Stimulated activated CD8-positive, alpha-beta memory T cell treated with anti-CD3 and anti-CD28 coated beads, Interleukin-12 subunit alpha, Interleukin-12 subunit beta, amount 100 ng/mL, for 1 hour (primary cell): ENCODE measurements around the gene NKG7.
A peak's percentile ranks its signal among the peaks of the same experiment; 100 is the strongest.

ENCODE experiments used
- DNase-seq: peaks from one replicate; pipeline ENCODE4 v3.0.0-alpha.2; 2020; ENCODE audit warnings: low read depth

NKG7 gene

DNA sequence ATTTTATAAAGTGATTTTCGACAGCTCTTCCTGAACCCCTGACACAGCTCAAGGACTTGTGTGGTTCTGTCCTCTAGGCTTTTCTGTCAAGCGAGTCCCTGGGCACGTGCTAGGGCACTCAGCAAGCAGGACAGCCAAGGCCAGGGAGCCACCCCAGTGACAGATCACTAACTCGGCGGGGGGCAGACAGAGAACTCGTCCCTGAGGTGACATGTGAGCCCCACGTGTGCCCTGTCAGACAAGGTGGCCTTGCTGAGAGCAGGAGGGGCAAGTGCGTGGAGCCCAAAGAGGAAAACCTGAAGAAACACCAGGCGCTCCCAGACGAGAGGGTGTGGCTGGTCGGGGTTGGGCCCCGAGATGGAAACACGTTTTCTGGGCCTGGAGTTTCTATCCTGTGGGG, 11.2 kb downstream of the NKG7 start:
- no peak for DNase-seq

DNA sequence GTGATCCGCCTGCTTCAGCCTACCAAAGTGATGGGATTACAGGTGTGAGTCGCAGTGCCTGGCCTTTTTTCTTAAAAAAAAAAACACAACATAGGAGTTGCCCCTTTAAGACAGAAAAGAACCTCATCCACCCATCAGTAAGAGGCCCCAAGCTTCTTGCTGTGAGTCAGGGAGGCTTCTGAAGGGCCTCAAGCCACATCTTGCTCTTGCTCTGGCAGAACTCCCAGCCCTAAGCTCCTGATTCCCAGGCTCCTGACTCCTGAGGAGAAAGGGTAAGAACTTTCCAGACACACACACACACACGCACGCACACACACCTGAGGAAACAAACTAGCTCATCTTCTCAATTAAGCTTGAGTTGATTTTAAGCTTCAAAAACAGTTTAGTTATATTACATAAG, 13.2 kb downstream of the NKG7 start:
- DNase-seq: no peak

DNA sequence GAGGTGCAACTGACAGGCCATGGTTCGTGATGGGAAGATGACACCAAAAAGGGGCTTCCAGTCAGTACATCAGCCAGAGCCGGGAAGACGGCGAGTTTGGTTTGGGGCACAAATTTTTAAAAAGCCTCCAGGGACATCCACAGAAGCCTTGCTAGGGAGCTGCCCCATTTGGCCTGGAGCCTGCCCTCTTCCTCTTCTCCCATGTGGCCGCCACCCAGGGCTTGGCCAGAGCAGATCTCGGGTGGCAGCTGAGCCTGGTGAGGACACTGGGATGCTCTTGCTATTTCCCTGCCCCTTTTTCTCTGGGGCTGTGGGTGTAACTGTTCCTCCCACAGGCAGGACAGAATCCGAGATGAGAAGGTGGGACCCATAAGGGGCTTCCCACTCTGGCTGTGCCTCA, 14.5 kb downstream of the NKG7 start:
- no peak for DNase-seq

DNA sequence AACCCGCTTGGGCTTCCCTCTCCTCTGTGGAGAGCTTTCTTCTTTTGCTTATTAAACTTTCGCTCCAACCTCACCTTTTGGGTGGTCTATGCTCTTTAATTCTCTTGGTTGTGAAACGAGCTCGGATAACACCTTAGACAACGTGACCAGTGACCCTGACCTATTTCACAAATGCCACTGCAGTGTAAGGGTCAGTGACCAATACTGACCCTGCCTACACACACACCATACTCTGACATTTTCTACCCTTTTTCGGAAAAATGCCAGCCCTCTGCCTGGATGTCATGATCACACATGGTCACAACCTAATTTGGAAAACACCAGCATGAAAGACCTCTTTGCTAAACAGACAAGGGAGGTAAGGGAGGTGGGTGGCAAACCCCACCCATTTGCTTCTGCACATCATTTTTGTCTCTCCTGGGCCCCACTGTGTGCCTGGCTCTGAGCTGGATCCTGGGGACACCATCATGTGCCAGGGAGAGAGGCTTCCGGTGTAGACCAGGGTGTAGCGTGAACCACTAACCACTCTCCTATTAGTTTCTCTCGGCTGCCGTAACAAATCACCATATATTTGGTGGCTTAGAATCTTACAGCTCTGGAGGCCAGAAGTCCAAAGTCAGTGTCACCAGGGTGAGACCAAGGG, 16.2 kb downstream of the NKG7 start:
- no peak for DNase-seq

DNA sequence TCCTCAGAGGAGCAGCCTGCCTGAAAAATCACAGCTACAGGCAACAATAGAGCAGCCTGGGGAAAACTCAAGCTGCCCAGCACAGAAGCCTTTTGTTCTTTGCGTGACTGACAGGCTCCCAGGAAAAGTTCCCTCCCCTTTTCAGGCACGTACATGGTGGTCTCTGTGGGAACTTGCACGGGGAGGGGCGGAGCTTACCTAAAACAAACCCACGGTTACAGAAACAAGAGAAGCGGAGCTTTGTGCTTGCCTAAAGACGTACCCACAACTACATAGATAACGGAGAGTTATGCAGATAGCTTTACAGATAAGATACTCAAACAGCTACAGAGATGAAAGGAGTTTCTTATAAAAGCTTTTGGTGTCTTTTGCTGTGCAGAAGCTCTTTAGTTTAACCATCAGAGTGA, 17.7 kb downstream of the NKG7 start:
- DNase-seq: no peak

DNA sequence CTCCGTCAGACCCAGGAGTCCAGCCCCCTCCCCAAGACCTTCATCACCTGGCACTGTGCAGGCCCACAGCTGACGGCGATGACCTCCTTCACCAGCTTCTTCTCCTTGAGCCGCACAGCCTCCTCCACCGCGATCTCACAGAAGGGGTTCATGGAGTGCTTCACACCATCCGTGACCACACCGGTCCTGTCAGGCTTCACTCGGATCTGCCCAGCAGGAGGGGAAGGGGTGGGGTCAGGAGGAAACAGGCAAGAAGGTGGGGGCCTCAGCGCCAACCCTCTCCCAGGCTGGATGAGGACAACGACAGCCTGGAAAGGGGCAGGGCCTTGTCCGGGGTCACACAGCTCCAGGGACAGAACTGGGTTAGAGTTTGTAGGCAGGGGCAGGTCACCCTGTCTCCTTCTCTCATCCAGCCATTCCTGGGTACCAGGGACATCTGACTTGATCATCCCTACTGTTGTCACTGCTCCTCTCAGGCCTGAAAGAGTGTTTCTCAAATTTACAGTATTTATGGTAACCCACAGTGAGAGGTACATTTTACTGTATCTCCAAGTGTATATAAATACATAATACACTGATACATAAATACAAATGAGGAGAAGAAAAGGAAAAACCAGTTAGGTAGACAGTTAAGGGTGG, 18.2 kb downstream of the NKG7 start:
- DNase-seq: no peak

DNA sequence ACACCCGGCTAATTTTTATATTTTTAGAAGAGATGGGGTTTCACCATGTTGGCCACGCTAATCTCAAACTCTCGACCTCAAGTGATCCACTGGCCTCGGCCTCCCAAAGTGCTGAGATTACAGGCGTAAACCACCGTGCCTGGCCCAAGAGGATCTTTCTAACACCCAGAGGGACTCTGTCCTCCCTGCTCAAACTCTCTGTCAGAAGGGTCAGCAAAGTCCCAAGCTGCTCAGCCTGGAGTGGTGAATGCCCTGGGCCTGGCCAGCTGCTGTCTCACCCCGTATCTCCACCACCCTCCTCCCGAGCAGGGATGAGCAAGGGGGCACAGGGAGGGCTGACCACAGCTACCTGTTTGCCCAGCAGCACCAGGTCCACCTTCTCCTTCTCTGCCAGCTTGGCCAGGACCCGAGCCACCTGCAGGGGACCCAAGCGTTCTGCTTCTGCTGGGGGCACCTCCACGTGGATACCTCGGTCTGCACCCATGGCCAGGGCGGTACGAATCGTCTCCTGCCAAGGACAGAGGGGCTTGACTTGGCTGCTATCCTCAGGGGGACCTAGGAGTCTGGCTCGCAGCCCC, 19.6 kb downstream of the NKG7 start:
- no peak for DNase-seq

DNA sequence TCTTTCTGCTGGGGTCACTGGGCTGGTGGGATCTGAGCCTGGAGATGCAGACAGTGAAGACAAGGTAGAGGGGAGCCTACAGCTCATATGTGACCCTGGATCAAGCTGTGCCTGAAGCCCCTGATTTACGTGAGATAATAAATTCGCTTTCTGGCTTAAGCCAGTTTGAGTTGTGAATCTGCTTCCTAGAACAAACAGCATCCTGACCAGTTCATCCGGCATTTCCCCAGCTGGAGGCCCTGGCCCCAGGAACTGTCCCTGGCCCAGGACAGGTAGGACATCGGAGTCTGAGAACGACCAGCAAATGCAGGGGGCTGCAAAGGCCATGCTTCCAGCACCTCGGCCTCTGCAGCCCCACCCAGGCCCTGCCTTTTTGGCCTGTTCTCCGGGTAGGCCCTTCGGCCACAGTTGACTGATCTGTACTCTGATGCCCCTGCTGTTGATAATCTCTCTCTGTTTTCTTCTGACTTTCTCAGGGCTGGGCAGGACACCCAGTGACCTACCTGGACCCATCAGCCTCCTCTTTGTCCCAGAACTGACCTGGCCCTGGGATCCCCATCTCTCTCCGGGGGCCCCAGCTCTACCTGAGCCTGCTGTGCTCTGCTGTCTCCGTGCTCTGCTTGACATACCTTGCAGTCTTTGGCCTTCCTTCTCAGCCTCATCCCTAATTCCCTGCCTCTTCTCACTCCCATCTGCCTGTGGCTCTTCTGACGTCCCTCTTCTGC, 21.0 kb downstream of the NKG7 start:
- DNase-seq: no peak

DNA sequence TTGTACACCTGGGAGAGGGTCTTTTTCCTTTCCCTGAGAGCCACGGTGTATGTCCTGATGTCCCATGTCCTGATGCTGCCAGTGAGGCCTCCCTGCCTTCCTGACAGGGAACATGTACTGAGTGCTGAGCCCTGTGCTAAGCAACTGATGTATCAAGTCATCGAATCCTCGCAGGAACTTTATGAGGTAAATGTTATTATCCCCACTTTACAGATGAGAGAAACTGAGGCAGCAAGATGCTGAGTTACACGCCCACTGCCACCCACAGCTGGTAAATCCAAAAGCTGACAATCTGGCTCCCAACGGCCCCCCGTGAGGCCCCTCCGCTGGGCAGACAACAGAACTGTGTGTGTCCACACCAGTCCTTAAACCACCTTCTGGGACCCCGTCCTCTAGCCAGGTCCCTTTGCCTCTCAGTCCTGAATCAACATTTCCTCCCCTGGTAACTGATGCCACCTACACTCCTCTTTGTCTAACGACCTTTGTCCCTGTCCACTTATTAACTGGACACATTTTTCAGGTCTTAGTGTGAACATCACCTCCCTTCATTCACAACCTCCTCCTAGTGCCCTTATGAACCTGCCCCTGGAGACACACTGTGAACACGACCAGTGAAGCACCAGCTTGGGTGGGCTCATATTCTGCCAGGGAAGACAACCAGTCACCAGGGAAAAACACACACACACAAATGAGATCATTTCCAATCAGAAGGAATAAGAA, 25.1 kb downstream of the NKG7 start:
- no peak for DNase-seq

DNA sequence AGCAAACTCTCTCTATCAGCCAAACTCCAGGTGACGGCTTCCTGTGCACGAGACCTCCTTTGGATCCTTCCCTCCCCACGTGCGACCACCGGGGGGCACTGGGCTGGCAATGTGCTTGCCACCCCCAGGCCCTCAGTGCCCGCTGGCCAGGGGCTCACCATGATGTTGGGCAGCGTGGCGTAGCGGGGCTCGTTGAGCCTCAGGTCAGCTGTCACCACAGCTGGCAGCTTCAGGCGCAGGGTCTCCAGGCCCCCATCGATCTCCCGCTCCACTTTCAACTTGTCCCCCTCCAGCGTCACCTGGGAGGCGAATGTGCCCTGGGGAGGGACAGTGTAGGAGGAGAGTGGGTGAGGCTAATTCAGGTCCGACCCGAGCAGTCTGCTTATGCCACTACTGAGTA, 25.7 kb downstream of the NKG7 start:
- DNase-seq: no peak

DNA sequence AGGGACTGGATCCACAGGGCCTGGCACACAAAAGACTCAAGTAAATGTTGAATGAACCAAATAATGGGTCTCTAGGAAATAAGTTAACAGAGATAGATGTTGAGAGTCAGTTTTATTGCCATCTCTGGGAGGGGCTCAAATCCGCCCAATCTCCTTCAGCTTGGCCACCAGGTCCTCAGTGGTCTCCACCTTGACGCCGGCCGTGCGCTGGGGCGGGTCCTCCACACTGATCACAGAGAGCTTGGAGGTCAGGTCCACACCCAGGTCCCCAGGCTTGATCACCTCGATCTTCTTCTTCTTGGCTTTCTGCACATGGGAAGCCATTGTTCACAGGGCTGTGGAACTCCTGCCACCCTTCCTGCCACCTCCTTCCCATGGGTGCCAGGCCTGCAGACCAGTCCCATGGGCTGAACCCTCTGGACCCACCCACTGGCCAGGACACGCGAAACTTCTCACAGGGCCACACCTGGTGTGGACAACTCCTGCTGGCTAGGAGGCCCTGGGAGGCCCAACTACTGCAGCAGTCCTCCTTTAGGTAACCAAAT, 27.3 kb downstream of the NKG7 start:
- DNase-seq: no peak

DNA sequence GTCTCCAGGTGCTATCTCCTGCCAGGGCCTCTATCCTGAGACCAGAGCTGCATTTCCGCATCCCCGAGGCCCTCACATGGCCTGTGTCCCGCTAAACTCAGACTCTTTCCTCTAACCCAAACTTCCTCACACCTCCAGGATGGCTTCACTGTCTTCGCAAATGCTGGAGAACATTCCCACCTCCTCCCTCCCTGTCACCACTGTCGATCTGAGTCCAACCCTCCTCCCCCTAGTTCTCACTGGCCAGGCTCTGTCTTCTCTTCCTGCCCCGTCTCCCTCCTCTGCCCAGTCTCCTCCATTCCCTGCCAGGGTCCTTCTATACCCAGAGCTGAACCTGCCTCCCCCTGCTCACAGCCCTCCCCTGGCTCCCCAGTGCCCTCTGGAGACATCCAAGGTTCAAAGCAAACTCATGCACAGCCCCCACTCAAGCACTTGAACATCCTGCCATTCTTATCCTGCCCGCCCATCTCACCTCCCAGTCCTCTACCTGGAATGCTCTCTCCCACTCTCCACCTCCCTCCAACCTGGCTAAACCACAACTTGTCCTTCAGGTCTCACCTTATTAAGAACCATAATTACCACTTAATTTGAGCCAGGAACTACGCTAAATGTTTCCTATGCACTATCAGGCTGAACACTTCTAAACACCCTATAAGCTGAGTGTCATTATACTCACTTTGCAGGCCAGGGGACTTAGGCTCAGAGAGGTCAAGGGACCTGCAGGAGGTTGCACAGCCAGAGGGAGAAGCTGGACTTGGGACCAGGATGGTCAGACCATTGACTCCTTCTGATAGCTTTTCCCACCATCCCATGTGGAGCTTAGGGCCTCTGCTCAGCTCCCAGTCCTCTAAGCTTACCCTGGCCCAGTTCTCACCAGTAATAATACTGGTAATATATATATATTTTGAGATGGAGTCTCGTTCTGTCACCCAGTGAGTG, 29.6 kb downstream of the NKG7 start:
- no peak for DNase-seq

DNA sequence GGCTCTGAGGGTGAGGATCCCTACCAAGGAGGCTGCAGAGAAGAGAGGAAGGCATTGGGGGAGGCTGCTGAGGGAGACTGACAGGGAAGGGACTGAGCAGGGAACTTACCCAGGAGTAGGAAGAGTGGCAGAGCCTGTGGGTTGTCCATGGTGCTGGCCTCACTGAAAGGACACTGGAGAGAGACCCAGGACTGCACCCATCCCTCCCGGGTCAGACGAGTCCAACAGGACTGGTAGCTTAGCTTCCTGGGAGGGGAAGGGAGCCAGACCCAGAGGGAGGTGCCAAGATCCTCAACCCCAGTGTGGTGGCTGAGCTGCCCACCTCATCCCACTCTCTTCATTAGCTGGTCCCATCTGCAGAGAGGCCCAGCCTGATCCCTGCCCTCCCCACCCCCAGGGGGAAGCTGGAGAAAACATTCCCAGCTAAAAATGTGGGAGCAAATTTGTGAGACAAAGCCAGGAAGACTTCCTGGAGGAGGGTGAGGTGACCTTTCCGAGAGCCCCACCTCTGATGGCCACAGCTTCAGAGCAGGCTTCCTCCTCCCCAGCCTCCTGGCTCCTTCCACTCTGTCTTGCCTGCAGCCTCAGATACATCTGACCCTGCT, 30.4 kb downstream of the NKG7 start, which contains the start of gene VSIG10L:
TSS of gene VSIG10L (minus strand) at position 164 of the 605 bp plus-strand sequence. CDS start at position 149, 15 bp downstream.
- no peak for DNase-seq

DNA sequence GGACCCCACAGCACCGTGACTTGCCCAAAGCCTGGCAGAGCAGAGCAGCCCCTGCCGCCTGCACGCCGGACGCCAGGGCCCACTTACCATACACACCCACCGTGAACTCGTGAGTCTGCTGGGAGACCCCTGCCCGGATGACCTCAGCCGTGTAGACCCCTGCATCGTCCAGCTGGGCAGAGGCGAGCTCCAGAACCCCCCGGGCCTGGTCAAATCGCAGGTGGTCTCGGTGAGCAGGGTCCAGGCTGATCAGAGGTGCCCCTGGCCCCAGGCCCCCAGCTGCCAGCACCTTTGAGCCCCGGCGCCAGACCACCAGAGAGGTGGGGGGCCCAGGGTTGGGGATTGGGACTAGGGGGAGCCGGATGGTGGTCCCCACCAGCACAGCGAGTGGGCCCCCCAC, 31.4 kb downstream of the NKG7 start:
- DNase-seq: no peak

DNA sequence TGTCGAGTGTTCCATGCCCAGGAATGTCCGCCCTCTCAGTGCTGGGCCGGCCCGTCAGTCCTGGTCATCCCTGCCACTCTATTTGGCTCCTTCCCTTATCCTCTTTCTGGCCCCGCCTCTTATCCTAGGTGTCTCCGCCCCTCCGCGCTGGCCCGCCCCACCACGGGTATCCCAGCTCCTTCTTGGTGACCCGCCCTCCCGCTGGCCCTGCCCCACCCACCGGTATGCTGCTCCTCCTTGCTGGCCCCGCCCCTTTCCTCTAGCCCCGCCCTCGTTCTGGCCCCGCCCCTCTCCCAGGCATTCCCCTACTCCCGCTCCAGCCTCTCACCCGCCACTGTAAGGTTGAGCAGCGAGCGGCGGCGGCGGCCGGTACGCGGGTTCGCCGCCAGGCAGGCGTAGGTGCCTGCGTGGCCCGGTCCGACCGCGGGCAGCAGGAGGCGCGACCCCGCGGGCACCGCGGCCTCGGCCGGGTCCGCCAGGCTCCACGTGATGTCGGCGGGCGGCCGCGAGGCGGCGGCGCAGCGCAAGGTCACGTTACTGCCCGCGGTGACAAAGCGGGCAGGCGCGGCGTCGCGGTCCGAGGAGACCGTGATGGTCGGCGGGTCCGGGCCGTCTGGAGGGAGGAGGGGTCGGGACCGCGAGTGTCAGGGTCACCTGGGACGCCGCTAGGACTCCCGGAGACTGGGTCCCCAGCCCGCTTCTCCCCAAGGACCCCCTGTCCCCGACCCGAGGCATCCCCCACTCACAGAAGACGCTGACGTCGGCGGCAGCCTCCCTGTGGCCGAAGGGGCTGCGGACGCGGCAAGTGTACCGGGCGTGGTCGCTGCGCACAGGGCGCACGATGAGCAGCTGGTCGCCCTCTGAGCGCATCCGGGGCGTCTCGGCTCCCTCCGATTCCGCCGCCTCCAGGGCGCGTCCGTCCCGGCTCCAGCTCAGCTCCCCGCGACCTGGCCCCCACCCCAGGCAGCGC, 32.5 kb downstream of the NKG7 start:
- peak; percentile 76 for DNase-seq

DNA sequence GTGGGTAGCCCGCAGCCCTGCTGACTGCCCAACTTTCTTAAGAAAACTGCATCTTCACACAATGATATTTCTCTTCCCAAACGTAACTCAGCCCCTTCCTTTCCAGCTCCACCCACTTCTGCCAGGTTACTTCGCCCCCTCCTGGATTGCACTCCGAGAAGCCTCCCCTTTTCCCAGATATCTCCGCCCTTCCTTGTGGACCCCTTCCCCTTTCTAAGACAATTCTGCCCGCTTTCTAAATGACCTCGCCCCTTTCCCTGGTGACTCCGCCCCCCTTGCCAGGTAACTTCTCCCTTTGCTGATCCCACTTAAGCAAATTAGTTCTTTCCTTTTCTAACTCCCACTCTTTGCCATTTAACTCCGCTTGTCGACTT, 33.2 kb downstream of the NKG7 start:
- no peak for DNase-seq

DNA sequence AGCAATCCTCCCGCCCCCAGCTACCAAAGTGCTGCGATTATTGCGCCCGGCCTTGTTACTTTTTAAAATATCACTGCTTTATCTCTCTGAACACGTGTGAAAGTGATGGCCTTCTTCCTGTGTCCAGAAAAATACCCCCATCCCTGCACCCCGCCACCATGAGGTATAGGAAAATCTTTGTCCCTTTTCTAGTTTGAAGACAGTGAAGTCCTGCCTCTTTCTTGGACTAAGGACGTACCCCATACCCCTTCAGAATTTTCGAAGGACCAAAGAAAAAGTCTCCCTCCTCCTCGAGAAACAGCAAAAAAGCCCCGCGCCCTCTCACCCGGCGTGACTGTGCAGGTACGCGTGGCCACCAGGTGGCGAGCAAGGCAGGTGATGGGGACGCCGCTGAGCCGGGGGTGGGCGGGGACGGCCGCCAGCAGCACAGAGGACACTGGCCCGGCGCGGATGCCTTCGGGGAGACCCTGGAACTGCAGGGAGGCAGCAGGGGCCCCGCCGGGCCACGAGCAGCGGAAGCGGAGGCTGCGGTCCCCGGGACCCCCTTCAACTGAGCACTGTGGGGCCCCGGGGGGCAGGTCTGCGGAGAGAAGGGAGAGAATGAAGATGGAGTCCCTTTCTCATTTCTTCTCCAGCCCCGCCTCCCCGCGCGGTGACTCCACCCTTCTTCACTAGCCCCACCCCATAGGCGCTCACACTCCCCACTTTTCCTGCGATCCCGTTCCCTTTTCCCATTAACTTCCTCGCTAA, 33.7 kb downstream of the NKG7 start:
- peak; percentile 72 for DNase-seq

DNA sequence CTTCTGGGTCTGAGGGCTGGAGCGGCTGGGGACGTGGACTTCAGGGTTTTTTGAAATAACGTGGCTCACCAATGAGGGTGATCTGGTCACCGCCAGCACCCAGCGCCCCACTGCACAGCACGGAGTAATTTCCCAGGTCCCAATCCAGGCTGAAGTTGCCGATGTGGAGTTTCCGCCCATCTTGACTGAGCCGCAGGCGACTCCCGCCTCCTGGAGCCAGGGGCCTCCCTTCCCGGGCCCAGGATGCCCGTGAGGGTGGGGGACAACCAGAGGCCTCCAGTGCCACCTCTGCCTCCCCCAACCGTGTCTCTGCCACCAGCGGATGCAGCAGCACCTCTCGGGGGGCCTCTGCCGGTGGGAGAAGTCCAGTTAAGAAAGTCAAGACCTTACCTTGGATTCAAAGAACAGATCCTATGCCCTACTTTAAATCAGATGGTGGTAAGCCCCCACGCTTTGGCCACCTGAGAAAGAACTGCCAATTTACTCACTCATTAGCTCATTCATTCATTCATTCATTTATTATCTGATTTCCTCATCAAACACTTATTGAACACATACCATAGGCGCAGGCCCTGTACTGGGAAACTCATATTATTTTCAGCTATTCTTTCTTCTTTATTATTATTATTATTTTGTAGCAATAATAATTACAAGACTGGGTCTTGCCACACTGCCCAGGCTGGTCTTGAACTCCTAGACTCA, 34.4 kb downstream of the NKG7 start:
- DNase-seq: no peak
